H1 (cell line): ENCODE data around the gene SCGB1A1. TPM values are rescaled to one million over a fixed set of nuclear protein-coding genes. Genes with fewer than 3 reads are reported as not detected.

Experiments
- CTCF ChIA-PET: fragments of 300-600 bp; sonication (Branson Sonifier 250); formaldehyde crosslinking; loops from one replicate; lab custom pipeline; 2021; ENCODE audit not compliant: partially characterized antibody; lab: Charles Lee
- POLR2A ChIA-PET: fragments of 300-600 bp; sonication (Branson Sonifier 250); formaldehyde crosslinking; loops from one replicate; lab custom pipeline; 2021; ENCODE audit warnings: inconsistent platforms; ENCODE audit not compliant: partially characterized antibody; lab: Charles Lee
- DNase-seq, 2 experiments: peaks; one replicate each; pipeline versions ENCODE4 v3.0.0 to v3.0.0-alpha.2; 2010 to 2022; ENCODE audit warnings: low spot score in 2 of 2, low read depth in 1 of 2, mixed read lengths in 1 of 2
- FAIRE-seq: peaks from 2 replicates; lab custom pipeline; 2011; peaks lifted over from hg19 to GRCh38; lab: Jason Lieb, UNC
- H2AFZ ChIP-seq: 2 replicates; pipeline ENCODE4 v1.8.1; 2012; ENCODE audit warnings: low read length, inconsistent platforms
- H2AK5ac ChIP-seq: 2 replicates; pipeline ENCODE4 v1.6.1; 2013; ENCODE audit warnings: low read depth, low read length
- H2BK120ac ChIP-seq: replicated peaks from 2 replicates; pipeline ENCODE3; 2013; ENCODE audit warnings: low read depth, low read length, inconsistent platforms
- H2BK12ac ChIP-seq: 2 replicates; pipeline ENCODE4 v1.6.1; 2013; ENCODE audit warnings: low read depth, low read length
- H2BK15ac ChIP-seq: 2 replicates; pipeline ENCODE4 v1.6.1; 2013; ENCODE audit warnings: low read length
- H2BK20ac ChIP-seq: 2 replicates; pipeline ENCODE4 v1.6.1; 2013; ENCODE audit warnings: low read length
- H2BK5ac ChIP-seq: 2 replicates; pipeline ENCODE4 v1.6.1; 2013; ENCODE audit warnings: low read depth, low read length
- H3K14ac ChIP-seq: 2 replicates; pipeline ENCODE4 v1.6.1; 2013; ENCODE audit warnings: inconsistent platforms; ENCODE audit not compliant: insufficient read length
- H3K18ac ChIP-seq: 2 replicates; pipeline ENCODE4 v1.6.1; 2013; ENCODE audit warnings: low read length; ENCODE audit errors: extremely low read depth
- H3K23ac ChIP-seq: 2 replicates; pipeline ENCODE4 v1.6.1; 2013; ENCODE audit warnings: inconsistent platforms; ENCODE audit not compliant: insufficient read length
- H3K23me2 ChIP-seq: 2 replicates; pipeline ENCODE4 v1.6.1; 2013; ENCODE audit warnings: low read depth, low read length
- H3K27ac ChIP-seq: 2 replicates; pipeline ENCODE4 v1.6.1; 2011; ENCODE audit warnings: low read depth, low read length, inconsistent platforms
- H3K27me3 ChIP-seq, 4 experiments: replicated peaks in 1 of 4; 1 replicate in 1 of 4; 2 replicates in 3 of 4; pipeline versions ENCODE4 v1.6.1 to v1.8.1; 2011 to 2013; ENCODE audit warnings: low read length in 3 of 4, mild to moderate bottlenecking in 3 of 4, inconsistent platforms in 2 of 4, mixed read lengths in 2 of 4, moderate library complexity in 1 of 4; ENCODE audit not compliant: control insufficient read depth in 3 of 4, insufficient read depth in 3 of 4; ENCODE audit errors: extremely low read depth in 1 of 4
- H3K36me3 ChIP-seq, 4 experiments: 2 replicates each; pipeline versions ENCODE4 v1.6.1 to v1.8.1; 2011 to 2013; ENCODE audit warnings: mild to moderate bottlenecking in 4 of 4, low read length in 3 of 4, moderate library complexity in 2 of 4, control low read depth in 1 of 4, inconsistent platforms in 1 of 4; ENCODE audit not compliant: insufficient read depth in 4 of 4, control insufficient read depth in 2 of 4
- H3K4ac ChIP-seq: replicated peaks from 2 replicates; pipeline ENCODE3; 2013; ENCODE audit warnings: low read length, low read depth, mixed read lengths, inconsistent platforms; ENCODE audit not compliant: insufficient read length
- H3K4me1 ChIP-seq, 4 experiments: replicated peaks in 1 of 4; 1 replicate in 1 of 4; 2 replicates in 3 of 4; pipeline versions ENCODE4 v1.6.1 to v1.8.1; 2011 to 2013; ENCODE audit warnings: low read length in 3 of 4, inconsistent platforms in 2 of 4, mixed read lengths in 1 of 4; ENCODE audit not compliant: insufficient read depth in 4 of 4, control insufficient read depth in 3 of 4
- H3K4me2 ChIP-seq, 2 experiments: 2 replicates each; pipeline versions ENCODE4 v1.6.1 to v1.8.1; 2011 to 2013; ENCODE audit warnings: low read depth in 2 of 2, low read length in 2 of 2, control low read depth in 1 of 2, inconsistent platforms in 1 of 2, mild to moderate bottlenecking in 1 of 2; ENCODE audit not compliant: insufficient read depth in 1 of 2
- H3K4me3 ChIP-seq, 4 experiments: fragments of 200-600, 300-600 bp in 1 of 4; sonication (generic), shearing (Covaris generic), sonication (Bioruptor Twin) in 1 of 4; 2 replicates each; pipeline versions ENCODE4 v1.5.1 to v1.8.1; 2011 to 2016; ENCODE audit warnings: low read length in 4 of 4, low read depth in 3 of 4, control low read depth in 2 of 4, inconsistent platforms in 2 of 4, mild to moderate bottlenecking in 2 of 4, mixed read lengths in 1 of 4, moderate library complexity in 1 of 4; ENCODE audit not compliant: insufficient read depth in 2 of 4; ENCODE audit errors: extremely low read depth in 1 of 4
- H3K56ac ChIP-seq: replicated peaks from 2 replicates; pipeline ENCODE3; 2013; ENCODE audit warnings: low read depth, mild to moderate bottlenecking, mixed read lengths, low read length, inconsistent platforms; ENCODE audit not compliant: insufficient read length
- H3K79me1 ChIP-seq: 2 replicates; pipeline ENCODE4 v1.6.1; 2013; ENCODE audit warnings: low read depth, low read length, control low read depth
- H3K79me2 ChIP-seq, 2 experiments: 2 replicates each; pipeline versions ENCODE4 v1.6.1 to v1.8.1; 2012 to 2013; ENCODE audit warnings: low read length in 2 of 2, mild to moderate bottlenecking in 2 of 2, inconsistent platforms in 1 of 2; ENCODE audit not compliant: insufficient read depth in 2 of 2, control insufficient read depth in 1 of 2
- H3K9ac ChIP-seq, 4 experiments: replicated peaks in 1 of 4; 1 replicate in 1 of 4; 2 replicates in 3 of 4; pipeline versions ENCODE4 v1.6.1 to v1.8.1; 2011 to 2013; ENCODE audit warnings: low read depth in 3 of 4, low read length in 3 of 4, control low read depth in 2 of 4, mild to moderate bottlenecking in 2 of 4, moderate library complexity in 2 of 4, inconsistent platforms in 1 of 4; ENCODE audit errors: extremely low read depth in 1 of 4
- H3K9me3 ChIP-seq, 2 experiments: 2 replicates each; pipeline versions ENCODE4 v1.6.1 to v1.8.1; 2012 to 2013; ENCODE audit warnings: mild to moderate bottlenecking in 2 of 2, moderate library complexity in 2 of 2, control low read depth in 1 of 2, inconsistent platforms in 1 of 2, low read depth in 1 of 2, low read length in 1 of 2, mixed read lengths in 1 of 2; ENCODE audit not compliant: insufficient read depth in 2 of 2
- H4K20me1 ChIP-seq, 2 experiments: replicated peaks in 1 of 2; 2 replicates each; pipeline versions ENCODE3 to v1.8.1; 2011 to 2013; ENCODE audit warnings: inconsistent platforms in 2 of 2, low read length in 2 of 2, mild to moderate bottlenecking in 1 of 2; ENCODE audit not compliant: insufficient read depth in 2 of 2, control insufficient read depth in 1 of 2
- H4K5ac ChIP-seq: 2 replicates; pipeline ENCODE4 v1.6.1; 2013; ENCODE audit warnings: low read length, low read depth, mixed read lengths, inconsistent platforms; ENCODE audit not compliant: insufficient read length
- H4K8ac ChIP-seq: 2 replicates; pipeline ENCODE4 v1.8.0; 2013; ENCODE audit warnings: mild to moderate bottlenecking, moderate library complexity, low read length, inconsistent platforms; ENCODE audit not compliant: insufficient read depth; ENCODE audit errors: extremely low read depth
- H4K91ac ChIP-seq: replicated peaks from 2 replicates; pipeline ENCODE3; 2013; ENCODE audit warnings: low read length, mixed read lengths, inconsistent platforms; ENCODE audit not compliant: insufficient read length
- ASH2L ChIP-seq: fragments of 200-600, 300-600 bp; sonication (generic); IDR thresholded peaks from one replicate; pipeline ENCODE4 v1.7.1; 2017; ENCODE audit warnings: low read length
- EP300 ChIP-seq, 2 experiments: IDR thresholded peaks; 1 replicate in 1 of 2; 2 replicates in 1 of 2; pipeline ENCODE4 v1.6.1; 2011 to 2012; ENCODE audit warnings: low read depth in 2 of 2, low read length in 2 of 2, mild to moderate bottlenecking in 2 of 2, borderline replicate concordance in 1 of 2, inconsistent platforms in 1 of 2, moderate library complexity in 1 of 2
- GABPA ChIP-seq: IDR thresholded peaks from 2 replicates; pipeline ENCODE4 v1.6.1; 2011; ENCODE audit warnings: mild to moderate bottlenecking, low read length, moderate library complexity, borderline replicate concordance; ENCODE audit not compliant: insufficient read depth
- HDAC6 ChIP-seq: IDR thresholded peaks from one replicate; pipeline ENCODE4 v1.7.1; 2012; ENCODE audit warnings: low read depth, mild to moderate bottlenecking, inconsistent platforms, low read length, moderate library complexity
- MAFK ChIP-seq: IDR thresholded peaks from 2 replicates; pipeline ENCODE4 v1.6.1; 2012; ENCODE audit warnings: low read depth, mild to moderate bottlenecking, improper control_type of control experiment, low read length
- NRF1 ChIP-seq: IDR thresholded peaks from 2 replicates; pipeline ENCODE4 v1.6.1; 2011; ENCODE audit warnings: mild to moderate bottlenecking, low read depth, low read length, improper control_type of control experiment
- POLR2AphosphoS5 ChIP-seq: IDR thresholded peaks from 2 replicates; pipeline ENCODE4 v1.6.1; 2011; ENCODE audit warnings: low read depth, low read length
- RNF2 ChIP-seq: fragments of 200-900, 300-1000 bp; sonication (generic); IDR thresholded peaks from 2 replicates; pipeline ENCODE4 v1.7.1; 2016; ENCODE audit warnings: borderline replicate concordance, low read depth, mild to moderate bottlenecking, antibody characterized with exemption, low read length; ENCODE audit not compliant: poor library complexity, severe bottlenecking; ENCODE audit errors: missing control alignments
- RXRA ChIP-seq: IDR thresholded peaks from 2 replicates; pipeline ENCODE4 v1.6.1; 2011; ENCODE audit warnings: low read depth, mild to moderate bottlenecking, low read length, moderate library complexity; ENCODE audit not compliant: insufficient read depth
- SIX5 ChIP-seq: IDR thresholded peaks from 2 replicates; pipeline ENCODE4 v1.6.1; 2011; ENCODE audit warnings: mild to moderate bottlenecking, low read depth, low read length
- ZNF274 ChIP-seq: IDR thresholded peaks from 2 replicates; pipeline ENCODE4 v1.7.0; 2012; ENCODE audit warnings: low read length, borderline replicate concordance; ENCODE audit errors: extremely low read depth
- WGBS, 2 experiments: shearing (Covaris generic) in 1 of 2; methylation state at CpG; one replicate each; pipeline versions ENCODE4 v1.1.6 to v1.1.7; 2013 to 2015; ENCODE audit warnings: low lambda C conversion rate in 2 of 2, mixed read lengths in 2 of 2, inconsistent platforms in 1 of 2, low coverage in 1 of 2, missing lambda C conversion rate in 1 of 2; ENCODE audit not compliant: insufficient replicate concordance in 2 of 2, insufficient coverage in 1 of 2, insufficient read length in 1 of 2; ENCODE audit errors: extremely low coverage in 1 of 2, missing lambda C conversion rate in 1 of 2; 5-methylcytosine and 5-hydroxymethylcytosine counted together
- polyA plus RNA-seq, 7 experiments: library from polyadenylated mRNA; depleted of rRNA in 3 of 7; stranded (reverse) in 5 of 7; unstranded in 2 of 7; fragments of >200 nt in 5 of 7; fragments of 200-250 nt in 2 of 7; gene quantifications; 1 replicate in 5 of 7; 2 replicates in 1 of 7; 4 replicates in 1 of 7; pipeline versions ENCODE4 v1.2.1 to v1.2.3, GENCODE V29; 2011 to 2013; ENCODE audit warnings: missing spikeins in 2 of 7, mixed read lengths in 2 of 7
- total RNA-seq: library from RNA; stranded (reverse); fragmentation: NEBNext Ultra II Directional; extraction: Animal tissue kit (Norgen Biotek cat#: 25700); gene quantifications from 2 replicates; pipeline ENCODE4 v1.2.1, GENCODE V29; 2021
- TF ChIP-seq, protein P1 (sequence below): IDR thresholded peaks from 2 replicates; pipeline ENCODE4 v1.6.1; 2011; ENCODE audit warnings: low read length, improper control_type of control experiment

SCGB1A1 gene
- total and polyA plus RNA-seq, 2 of the 8 experiments (the other 6 are each of a cell fraction or from before 2014, with no cell fraction given): not detected

DNA sequence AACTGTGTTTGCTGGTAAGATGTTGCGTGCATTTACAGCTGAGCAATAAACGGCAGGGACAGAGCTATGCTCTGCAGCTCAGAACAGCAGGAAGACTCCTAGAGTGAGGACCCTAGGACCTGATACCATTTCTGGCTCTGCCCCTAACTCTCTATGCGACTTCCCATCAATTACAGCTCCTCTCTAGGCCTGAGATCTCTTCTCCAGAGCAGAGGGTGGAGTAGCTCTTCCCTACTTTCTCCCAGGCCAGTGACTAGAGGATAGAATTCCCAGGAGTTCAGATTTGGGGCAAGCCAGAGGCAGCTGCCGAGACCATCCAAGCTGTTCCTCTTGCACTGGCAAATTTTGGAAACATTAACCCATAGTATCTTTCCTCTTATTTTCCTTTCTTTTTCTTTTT lies 12.8 kb upstream of the SCGB1A1 start:
- Histone ChIP-seq H3K56ac (no peak overlapping the region), H2BK120ac (no peak overlapping the region), H3K18ac (no peak overlapping the region), H3K27ac (no peak overlapping the region), H3K9me3 (no peaks in the 10 kb centered on the region), H2AK5ac (no peak overlapping the region), H2BK15ac (no peak overlapping the region), H3K4me1 (peaks cover 0 to 13% (median 1%) of the 10 kb centered on the region in 4 experiments; a peak in 5 of 7 replicates), H3K79me1 (no peaks in the 10 kb centered on the region), H4K8ac (no peak overlapping the region), H4K20me1 (no peaks in the 10 kb centered on the region), H3K4ac (no peak overlapping the region), H3K27me3 (0 out of 7 replicates have a peak, but pooled peaks cover 0 to 2% (median 0%) of the 10 kb centered on the region in 4 experiments), H3K79me2 (no peaks in the 10 kb centered on the region), H3K4me3 (no peak overlapping the region), H2AFZ (no peak overlapping the region), H2BK20ac (no peak overlapping the region), H2BK12ac (no peak overlapping the region), H3K23me2 (no peaks in the 10 kb centered on the region; the same call in 1 of the 2 replicates), H3K9ac (no peak overlapping the region), H4K5ac (no peak overlapping the region), H2BK5ac (no peak overlapping the region), H4K91ac (no peak overlapping the region), H3K23ac (no peak overlapping the region), H3K36me3 (no peaks in the 10 kb centered on the region), H3K4me2 (no peak overlapping the region), H3K14ac (no peak overlapping the region)
- POLR2A ChIA-PET: interaction anchor here (0.7 kb wide), 1 partner anchor 259 kb away, joined by 3 read pairs; the partner anchor contains the start of genes C11orf98 and CSKMT
- no peak for FAIRE-seq
- no peak for DNase-seq
- CTCF ChIA-PET: interaction anchor here (0.9 to 9.5 kb wide), 5 partner anchors 13 to 136 kb away, joined by 3 to 56 read pairs (median 4); no protein-coding TSS in a partner anchor
- 86% methylated on average over 4 of the region's 4 CpGs; no CpG with 5 or more reads in 1 of the 2 experiments for WGBS, 2 experiments
- TF ChIP-seq EP300 (IDR thresholded peaks at IDR 0.05; ENCODE audit: borderline replicate concordance in 1 of 2, low read depth in 2 of 2, low read length in 2 of 2): no peak
- TF ChIP-seq SIX5: no peak
- no peak for TF ChIP-seq GABPA
- TF ChIP-seq, protein P1, sequence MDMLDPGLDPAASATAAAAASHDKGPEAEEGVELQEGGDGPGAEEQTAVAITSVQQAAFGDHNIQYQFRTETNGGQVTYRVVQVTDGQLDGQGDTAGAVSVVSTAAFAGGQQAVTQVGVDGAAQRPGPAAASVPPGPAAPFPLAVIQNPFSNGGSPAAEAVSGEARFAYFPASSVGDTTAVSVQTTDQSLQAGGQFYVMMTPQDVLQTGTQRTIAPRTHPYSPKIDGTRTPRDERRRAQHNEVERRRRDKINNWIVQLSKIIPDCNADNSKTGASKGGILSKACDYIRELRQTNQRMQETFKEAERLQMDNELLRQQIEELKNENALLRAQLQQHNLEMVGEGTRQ: no peak
- no peak for TF ChIP-seq NRF1
- no peak for TF ChIP-seq POLR2AphosphoS5
- no peak for TF ChIP-seq HDAC6
- TF ChIP-seq MAFK: no peak
- no peak for TF ChIP-seq RNF2
- TF ChIP-seq RXRA: no peak
- no peak for TF ChIP-seq ASH2L
- TF ChIP-seq ZNF274: no peak
